Keratinocyte (primary cell): Measurements from ENCODE around the gene MAP4. TPM values are rescaled to one million over a fixed set of nuclear protein-coding genes. Genes with fewer than 3 reads are reported as not detected.

Experiments used
- DNase-seq: peaks from one replicate; pipeline ENCODE4 v3.0.0-alpha.2; 2011; ENCODE audit warnings: low read depth, missing footprints, low spot score
- FAIRE-seq: peaks from 2 replicates; lab custom pipeline; 2011; peaks lifted over from hg19 to GRCh38; lab: Jason Lieb, UNC
- H2AFZ ChIP-seq: 2 replicates; pipeline ENCODE4 v1.6.0; 2012; ENCODE audit warnings: low read length, control low read depth, inconsistent platforms; ENCODE audit not compliant: control insufficient read depth
- H3K27ac ChIP-seq: 2 replicates; pipeline ENCODE4 v1.5.1; 2011; ENCODE audit warnings: low read length; ENCODE audit not compliant: control insufficient read depth, insufficient read depth
- H3K27me3 ChIP-seq: 3 replicates; pipeline ENCODE4 v1.6.0; 2011; ENCODE audit warnings: low read length; ENCODE audit not compliant: control insufficient read depth, insufficient read depth; ENCODE audit errors: extremely low read depth
- H3K36me3 ChIP-seq, 2 experiments: 2 replicates in 1 of 2; 3 replicates in 1 of 2; pipeline ENCODE4 v1.5.1; 2011; ENCODE audit warnings: low read length in 2 of 2, mild to moderate bottlenecking in 1 of 2; ENCODE audit not compliant: control insufficient read depth in 2 of 2, insufficient read depth in 2 of 2; ENCODE audit errors: extremely low read depth in 1 of 2
- H3K4me1 ChIP-seq: 3 replicates; pipeline ENCODE4 v1.5.1; 2011; ENCODE audit warnings: low read length; ENCODE audit not compliant: control insufficient read depth, insufficient read depth; ENCODE audit errors: extremely low read depth
- H3K4me2 ChIP-seq: 3 replicates; pipeline ENCODE4 v1.6.0; 2011; ENCODE audit warnings: low read depth, low read length; ENCODE audit not compliant: control insufficient read depth, insufficient read depth; ENCODE audit errors: extremely low read depth
- H3K4me3 ChIP-seq, 3 experiments: fragments of 200-600 bp in 1 of 3; sonication (generic) in 1 of 3; 2 replicates in 2 of 3; 3 replicates in 1 of 3; pipeline ENCODE4 v1.5.1; 2011 to 2016; ENCODE audit warnings: low read length in 3 of 3, mild to moderate bottlenecking in 3 of 3, control low read depth in 2 of 3, inconsistent platforms in 1 of 3, low read depth in 1 of 3, mixed read lengths in 1 of 3, mixed run types in 1 of 3, moderate library complexity in 1 of 3; ENCODE audit not compliant: control insufficient read depth in 2 of 3, insufficient read depth in 2 of 3; ENCODE audit errors: extremely low read depth in 1 of 3
- H3K79me2 ChIP-seq: 2 replicates; pipeline ENCODE4 v1.6.0; 2012; ENCODE audit warnings: low read length; ENCODE audit not compliant: control insufficient read depth, insufficient read depth
- H3K9ac ChIP-seq: 3 replicates; pipeline ENCODE4 v1.6.0; 2011; ENCODE audit warnings: low read length; ENCODE audit not compliant: control insufficient read depth, insufficient read depth; ENCODE audit errors: extremely low read depth
- H3K9me1 ChIP-seq: 3 replicates; pipeline ENCODE4 v1.6.0; 2011; ENCODE audit warnings: low read length; ENCODE audit not compliant: control insufficient read depth, insufficient read depth; ENCODE audit errors: extremely low read depth
- H3K9me3 ChIP-seq: 2 replicates; pipeline ENCODE4 v1.5.1; 2012; ENCODE audit warnings: low read depth, low read length; ENCODE audit not compliant: control insufficient read depth
- H4K20me1 ChIP-seq: 3 replicates; pipeline ENCODE4 v1.6.0; 2011; ENCODE audit warnings: low read length; ENCODE audit not compliant: control insufficient read depth, insufficient read depth; ENCODE audit errors: extremely low read depth
- EZH2 ChIP-seq: IDR thresholded peaks from one replicate; pipeline ENCODE4 v1.6.1; 2012; ENCODE audit warnings: inconsistent platforms, mild to moderate bottlenecking, low read length, moderate library complexity
- dilution Hi-C: fragments of 300-500 bp; cut with MboI; formaldehyde crosslinking; loops from one replicate; pipeline ENCODE4 v1.7.0; 2020; ENCODE audit warnings: low sequenced_read_pairs; ENCODE audit not compliant: extremely low pct_ligation_motif_present
- polyA plus RNA-seq, 5 experiments: library from polyadenylated mRNA; depleted of rRNA in 3 of 5; stranded (reverse) in 3 of 5; stranded (forward) in 1 of 5; unstranded in 1 of 5; fragments of >200 nt; gene quantifications; 1 replicate in 1 of 5; 2 replicates in 3 of 5; 3 replicates in 1 of 5; pipeline versions ENCODE4 v1.2.1 to v1.2.3, GENCODE V29; 2011 to 2012; ENCODE audit warnings: missing spikeins in 2 of 5, low read depth in 1 of 5, low replicate concordance in 1 of 5
- TF ChIP-seq, protein P1 (sequence below), 3 experiments: IDR thresholded peaks in 1 of 3; conservative IDR thresholded peaks in 1 of 3; optimal IDR thresholded peaks in 1 of 3; 2 replicates in 2 of 3; 3 replicates in 1 of 3; pipeline versions ENCODE3 to v1.5.1; 2011; ENCODE audit warnings: low read length in 3 of 3, mild to moderate bottlenecking in 3 of 3, moderate library complexity in 2 of 3, control low read depth in 1 of 3, inconsistent platforms in 1 of 3; ENCODE audit not compliant: insufficient read depth in 2 of 3; ENCODE audit errors: extremely low read depth in 1 of 3

MAP4 gene
- polyA plus RNA-seq, 1 donor (not counting 4 experiments of a cell fraction or from before 2014, with no cell fraction given): 110 TPM

DNA sequence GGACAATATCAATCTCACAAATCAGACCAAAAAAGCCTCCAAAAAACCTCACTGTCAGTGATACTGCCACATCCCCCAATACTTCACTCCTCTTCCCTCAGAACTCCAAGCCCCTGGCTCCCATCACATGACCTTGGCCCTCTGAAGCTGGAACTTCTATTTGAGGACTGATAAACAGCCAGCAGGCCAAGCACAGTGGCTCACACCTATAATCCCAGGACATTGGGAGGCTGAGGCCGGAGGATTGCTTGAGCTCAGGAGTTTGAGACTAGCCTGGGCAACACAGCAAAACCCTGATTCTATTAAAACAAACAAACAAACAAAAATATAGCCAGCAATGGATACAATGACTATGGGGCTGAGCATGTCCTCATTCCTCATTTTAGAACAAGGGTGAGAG, 55.2 kb downstream of the MAP4 start:
- H4K20me1 ChIP-seq: peaks cover 10% of the 10 kb centered on the region
- dilution Hi-C loops: no loop called here

DNA sequence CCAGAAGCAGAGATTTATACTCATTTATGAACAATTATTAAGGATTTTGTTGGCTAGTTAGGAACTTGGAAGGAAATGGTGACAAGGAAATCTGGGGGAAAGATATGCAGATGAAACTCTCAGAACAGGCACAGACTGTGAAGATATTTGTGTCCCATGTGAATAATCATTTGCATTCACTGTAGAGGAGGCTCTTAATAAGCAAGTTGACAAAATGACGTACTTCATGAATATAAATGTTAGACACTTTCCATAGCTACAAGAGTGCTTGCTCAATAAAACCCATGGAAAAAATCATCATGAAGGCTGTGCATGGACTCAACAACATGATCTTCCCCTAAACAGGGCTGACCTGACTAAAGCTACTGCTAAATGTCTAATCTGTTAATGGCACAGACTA, 59.7 kb downstream of the MAP4 start:
- H3K9me1 ChIP-seq: peaks cover 2% of the 10 kb centered on the region
- H3K4me3 ChIP-seq: no peak overlapping the region
- peaks cover 2% of the 10 kb centered on the region for H4K20me1 ChIP-seq
- peaks cover 0 to 4% of the 10 kb centered on the region in 2 experiments for H3K36me3 ChIP-seq
- H2AFZ ChIP-seq: no peak overlapping the region
- H3K9ac ChIP-seq: no peak overlapping the region
- no peaks in the 10 kb centered on the region for H3K9me3 ChIP-seq
- dilution Hi-C loops: no loop called here
- peaks cover 39% of the 10 kb centered on the region for H3K79me2 ChIP-seq
- H3K4me1 ChIP-seq: peaks cover 9% of the 10 kb centered on the region
- no peak for TF ChIP-seq EZH2
- TF ChIP-seq, protein P1, sequence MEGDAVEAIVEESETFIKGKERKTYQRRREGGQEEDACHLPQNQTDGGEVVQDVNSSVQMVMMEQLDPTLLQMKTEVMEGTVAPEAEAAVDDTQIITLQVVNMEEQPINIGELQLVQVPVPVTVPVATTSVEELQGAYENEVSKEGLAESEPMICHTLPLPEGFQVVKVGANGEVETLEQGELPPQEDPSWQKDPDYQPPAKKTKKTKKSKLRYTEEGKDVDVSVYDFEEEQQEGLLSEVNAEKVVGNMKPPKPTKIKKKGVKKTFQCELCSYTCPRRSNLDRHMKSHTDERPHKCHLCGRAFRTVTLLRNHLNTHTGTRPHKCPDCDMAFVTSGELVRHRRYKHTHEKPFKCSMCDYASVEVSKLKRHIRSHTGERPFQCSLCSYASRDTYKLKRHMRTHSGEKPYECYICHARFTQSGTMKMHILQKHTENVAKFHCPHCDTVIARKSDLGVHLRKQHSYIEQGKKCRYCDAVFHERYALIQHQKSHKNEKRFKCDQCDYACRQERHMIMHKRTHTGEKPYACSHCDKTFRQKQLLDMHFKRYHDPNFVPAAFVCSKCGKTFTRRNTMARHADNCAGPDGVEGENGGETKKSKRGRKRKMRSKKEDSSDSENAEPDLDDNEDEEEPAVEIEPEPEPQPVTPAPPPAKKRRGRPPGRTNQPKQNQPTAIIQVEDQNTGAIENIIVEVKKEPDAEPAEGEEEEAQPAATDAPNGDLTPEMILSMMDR (optimal IDR thresholded peaks at IDR 0.05 in 1 of 3, IDR thresholded peaks at IDR 0.05 in 1 of 3, conservative IDR thresholded peaks at IDR 0.05 in 1 of 3; ENCODE audit: extremely low read depth in 1 of 3, insufficient read depth in 2 of 3, low read length in 3 of 3): no peak
- DNase-seq: no peak
- H3K27me3 ChIP-seq: no peaks in the 10 kb centered on the region
- H3K27ac ChIP-seq: no peak overlapping the region
- no peak for FAIRE-seq
- H3K4me2 ChIP-seq: no peak overlapping the region

More for the DNA sequence above, 55.2 kb downstream of the MAP4 start:
- FAIRE-seq (no peak), DNase-seq (no peak)
- Histone ChIP-seq H3K9ac (no peak overlapping the region), H3K4me1 (peaks cover 29% of the 10 kb centered on the region), H3K27me3 (no peaks in the 10 kb centered on the region), H3K36me3 (no peaks in the 10 kb centered on the region), H3K9me3 (no peaks in the 10 kb centered on the region), H2AFZ (no peak overlapping the region), H3K4me3 (no peak overlapping the region), H3K4me2 (no peak overlapping the region), H3K79me2 (peaks cover 34% of the 10 kb centered on the region), H3K27ac (no peak overlapping the region), H3K9me1 (peaks cover 6% of the 10 kb centered on the region)
- TF ChIP-seq EZH2: no peak
- TF ChIP-seq, protein P1 (optimal IDR thresholded peaks at IDR 0.05 in 1 of 3, IDR thresholded peaks at IDR 0.05 in 1 of 3, conservative IDR thresholded peaks at IDR 0.05 in 1 of 3; ENCODE audit: extremely low read depth in 1 of 3, insufficient read depth in 2 of 3, low read length in 3 of 3): no peak
